GM13976 (cell line): ENCODE results near the gene B3GNT2.
"Not testable (repeated sequence)": the region's sequence is repeated elsewhere in the genome, so short reads cannot be mapped to it uniquely, and the experiment has no call there.

ENCODE experiments used
- DNase-seq: peaks from one replicate; pipeline ENCODE4 v3.0.0; 2012; ENCODE audit warnings: low spot score
- in situ Hi-C: fragments of 300-500 bp; cut with MboI; formaldehyde crosslinking; loops from one replicate; pipeline ENCODE4 v1.12.0; 2022; ENCODE audit warnings: low sequenced_read_pairs, mixed read lengths, inconsistent platforms; ENCODE audit not compliant: unreplicated experiment
- TF ChIP-seq, protein P1 (sequence below): IDR thresholded peaks from 2 replicates; pipeline ENCODE4 v1.5.1; 2012; ENCODE audit warnings: borderline replicate concordance, mild to moderate bottlenecking; ENCODE audit not compliant: insufficient read depth; ENCODE audit errors: extremely low read depth, missing control alignments, control extremely low read depth

B3GNT2 gene

DNA sequence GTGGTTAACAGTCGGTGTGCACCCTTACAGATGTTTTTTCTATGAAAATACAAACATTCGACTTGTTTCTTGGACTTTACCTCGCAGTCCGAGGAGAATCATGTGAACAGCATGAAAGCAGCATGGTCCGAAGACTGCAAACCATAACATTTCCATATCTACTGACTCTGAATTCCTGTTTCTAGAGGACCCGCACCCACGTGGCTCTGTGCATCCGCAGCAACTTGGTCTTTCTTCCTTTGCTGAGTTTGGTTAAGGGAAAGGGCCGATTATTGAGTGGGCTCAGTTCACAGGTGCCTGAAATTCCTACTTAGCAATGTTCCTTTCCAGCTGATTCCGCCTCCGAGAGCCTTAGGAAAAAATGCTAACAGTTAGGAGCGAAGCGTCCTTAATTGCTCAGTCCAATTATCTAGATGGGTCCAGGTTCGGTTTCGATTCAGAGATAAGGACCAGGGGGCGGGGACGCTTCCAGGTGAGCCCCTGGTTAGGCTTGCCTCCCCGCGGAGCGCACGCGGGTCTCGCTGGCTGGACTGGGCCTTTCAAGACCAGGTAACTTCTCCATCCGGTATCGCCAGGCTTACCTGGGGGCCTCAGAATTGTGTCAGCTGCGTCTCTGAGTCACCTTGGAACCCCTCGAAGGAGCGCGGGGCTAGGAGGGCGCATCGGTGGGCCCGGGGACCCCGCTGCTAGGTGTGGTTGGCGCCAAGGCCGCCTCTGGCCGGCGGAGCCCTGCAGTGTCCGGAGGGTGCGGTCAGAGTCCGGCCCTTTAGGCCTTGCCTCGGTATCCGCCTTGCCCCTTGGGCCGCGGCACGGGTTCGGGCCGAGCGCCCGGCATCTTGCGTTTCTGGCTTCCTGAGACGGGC, 1.1 kb upstream of the B3GNT2 start:
- no peak for DNase-seq
- in situ Hi-C loops = no loop called here
- TF ChIP-seq, protein P1, sequence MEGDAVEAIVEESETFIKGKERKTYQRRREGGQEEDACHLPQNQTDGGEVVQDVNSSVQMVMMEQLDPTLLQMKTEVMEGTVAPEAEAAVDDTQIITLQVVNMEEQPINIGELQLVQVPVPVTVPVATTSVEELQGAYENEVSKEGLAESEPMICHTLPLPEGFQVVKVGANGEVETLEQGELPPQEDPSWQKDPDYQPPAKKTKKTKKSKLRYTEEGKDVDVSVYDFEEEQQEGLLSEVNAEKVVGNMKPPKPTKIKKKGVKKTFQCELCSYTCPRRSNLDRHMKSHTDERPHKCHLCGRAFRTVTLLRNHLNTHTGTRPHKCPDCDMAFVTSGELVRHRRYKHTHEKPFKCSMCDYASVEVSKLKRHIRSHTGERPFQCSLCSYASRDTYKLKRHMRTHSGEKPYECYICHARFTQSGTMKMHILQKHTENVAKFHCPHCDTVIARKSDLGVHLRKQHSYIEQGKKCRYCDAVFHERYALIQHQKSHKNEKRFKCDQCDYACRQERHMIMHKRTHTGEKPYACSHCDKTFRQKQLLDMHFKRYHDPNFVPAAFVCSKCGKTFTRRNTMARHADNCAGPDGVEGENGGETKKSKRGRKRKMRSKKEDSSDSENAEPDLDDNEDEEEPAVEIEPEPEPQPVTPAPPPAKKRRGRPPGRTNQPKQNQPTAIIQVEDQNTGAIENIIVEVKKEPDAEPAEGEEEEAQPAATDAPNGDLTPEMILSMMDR = no peak

DNA sequence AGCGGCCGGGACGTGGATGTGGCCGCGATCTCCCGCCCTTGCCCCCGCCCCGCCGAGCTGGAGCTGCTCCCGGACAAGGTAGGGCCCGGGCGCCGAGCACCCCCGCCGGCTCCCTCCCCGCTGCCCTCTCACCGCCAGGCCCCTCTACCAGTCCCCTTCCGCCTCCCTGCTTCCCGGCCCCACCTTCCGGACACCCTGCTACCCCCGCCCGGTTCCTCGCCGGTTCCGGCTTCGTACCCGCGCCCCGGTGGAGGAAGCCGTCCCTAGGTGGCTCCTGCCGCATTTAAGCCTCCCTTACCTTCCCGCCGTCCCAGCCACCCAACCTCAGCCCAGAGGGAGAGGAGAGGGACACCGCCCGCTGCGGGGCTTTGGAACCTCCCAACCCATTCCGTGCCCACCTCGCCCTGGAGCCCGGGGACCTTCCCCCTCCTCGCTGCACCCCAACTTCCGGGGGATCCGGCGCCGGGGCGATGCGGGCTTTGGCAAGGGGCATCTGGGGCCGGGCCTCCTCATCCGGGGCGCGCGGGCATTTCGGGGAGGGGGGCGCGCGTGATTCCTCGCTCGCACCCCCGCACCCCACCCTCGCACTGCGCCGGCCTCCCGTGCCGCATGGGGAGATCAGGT, 475 bp downstream of the B3GNT2 start:
- in situ Hi-C loops = no loop called here
- TF ChIP-seq, protein P1 = no peak
- no peak for DNase-seq

DNA sequence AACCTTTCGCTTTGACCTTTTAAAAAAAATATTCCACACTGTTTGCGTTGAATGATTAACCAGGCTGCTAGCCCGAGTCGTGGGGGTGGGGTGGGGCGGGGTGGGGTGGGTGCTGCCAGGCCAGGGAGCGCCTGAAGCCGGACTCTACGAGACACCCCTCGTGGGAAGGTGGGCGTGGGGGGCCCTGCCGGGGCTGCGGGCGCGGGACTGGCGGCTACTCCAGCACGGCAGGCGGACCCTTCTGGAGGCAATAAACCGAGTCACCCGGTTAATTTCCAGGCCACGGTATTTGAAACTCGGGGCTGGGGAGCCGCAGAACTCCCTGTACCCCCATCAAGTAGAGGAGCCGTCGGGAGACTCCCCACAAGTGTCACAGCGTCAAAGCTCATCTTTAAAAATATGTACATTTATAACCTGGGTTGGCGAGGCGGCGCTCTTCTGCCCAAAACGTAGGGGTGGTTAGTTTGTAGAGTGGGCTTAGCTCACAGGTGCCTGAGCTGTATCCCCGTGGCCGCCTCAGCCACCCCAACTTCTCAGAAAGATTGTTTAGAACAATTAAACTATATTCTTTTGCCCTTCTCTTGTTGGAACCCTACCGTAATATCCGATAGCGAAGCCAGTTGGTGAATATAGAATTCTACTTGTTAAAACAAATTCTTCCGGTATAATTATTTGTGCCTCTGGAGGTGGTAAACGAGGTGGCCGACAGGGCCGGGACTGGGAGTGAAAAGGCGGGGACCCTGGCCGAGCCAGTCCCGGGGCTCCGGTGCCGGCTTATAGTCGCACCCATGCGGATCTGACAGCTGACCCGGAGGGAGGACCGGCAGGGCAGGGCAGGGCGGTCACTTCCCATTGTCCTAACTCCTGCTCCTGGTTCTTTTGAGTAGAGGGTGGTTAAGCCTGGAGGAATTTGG, 1.4 kb downstream of the B3GNT2 start:
- TF ChIP-seq, protein P1 = no peak
- in situ Hi-C loops = no loop called here
- peak; percentile 47 for DNase-seq

DNA sequence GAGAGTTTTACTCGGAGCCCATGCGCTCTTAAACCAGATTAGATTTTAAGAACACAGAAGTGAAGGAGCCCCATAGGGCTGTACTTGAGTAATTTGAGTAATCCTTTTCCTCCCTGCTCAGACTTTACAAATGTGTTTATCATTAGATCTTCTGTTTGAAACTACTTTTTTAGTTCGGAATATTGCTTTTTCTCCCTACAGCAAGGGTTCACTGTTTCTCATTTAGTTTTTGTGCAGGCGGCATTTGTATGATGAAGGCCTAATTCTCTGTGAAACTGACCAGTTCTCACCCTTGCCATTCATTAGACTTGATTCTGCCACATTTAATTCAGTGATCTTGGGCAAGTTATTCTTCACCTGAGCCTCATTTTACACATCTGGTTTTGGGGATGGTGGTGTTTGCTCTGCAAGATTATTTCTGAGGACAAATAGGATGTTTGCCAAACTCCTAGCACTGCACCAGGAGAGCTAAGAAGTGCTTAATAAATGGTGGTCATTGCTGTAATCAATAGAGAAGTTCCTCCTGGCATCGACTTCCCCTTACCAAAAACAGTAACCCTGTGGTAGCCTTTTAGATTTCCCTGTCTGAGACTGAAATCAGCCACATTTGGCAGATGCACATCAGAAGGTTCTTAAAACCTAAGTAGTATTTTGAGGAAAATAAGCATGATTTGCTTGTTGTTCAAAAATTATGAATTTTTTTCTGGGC, 2.2 kb downstream of the B3GNT2 start:
- TF ChIP-seq, protein P1 = no peak
- DNase-seq = no peak
- in situ Hi-C loops = no loop called here

DNA sequence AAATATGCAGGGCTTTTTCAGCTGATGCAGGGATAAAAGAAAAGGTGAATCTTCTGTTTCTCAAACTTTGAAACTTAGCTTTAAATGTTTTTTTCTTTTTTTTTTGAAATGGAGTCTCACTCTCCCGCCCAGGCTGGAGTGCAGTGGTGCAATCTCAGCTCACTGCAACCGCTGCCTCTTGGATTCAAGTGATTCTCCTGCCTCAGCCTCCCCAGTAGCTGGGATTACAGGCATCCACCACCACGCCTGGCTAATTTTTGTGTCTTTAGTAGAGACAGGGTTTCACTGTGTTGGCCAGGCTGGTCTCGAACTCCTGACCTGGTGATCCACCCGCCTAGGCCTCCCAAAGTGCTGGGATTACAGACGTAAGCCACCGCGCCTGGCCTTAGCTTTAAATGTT, 2.9 kb downstream of the B3GNT2 start:
- in situ Hi-C loops, DNase-seq: not testable (repeated sequence)

DNA sequence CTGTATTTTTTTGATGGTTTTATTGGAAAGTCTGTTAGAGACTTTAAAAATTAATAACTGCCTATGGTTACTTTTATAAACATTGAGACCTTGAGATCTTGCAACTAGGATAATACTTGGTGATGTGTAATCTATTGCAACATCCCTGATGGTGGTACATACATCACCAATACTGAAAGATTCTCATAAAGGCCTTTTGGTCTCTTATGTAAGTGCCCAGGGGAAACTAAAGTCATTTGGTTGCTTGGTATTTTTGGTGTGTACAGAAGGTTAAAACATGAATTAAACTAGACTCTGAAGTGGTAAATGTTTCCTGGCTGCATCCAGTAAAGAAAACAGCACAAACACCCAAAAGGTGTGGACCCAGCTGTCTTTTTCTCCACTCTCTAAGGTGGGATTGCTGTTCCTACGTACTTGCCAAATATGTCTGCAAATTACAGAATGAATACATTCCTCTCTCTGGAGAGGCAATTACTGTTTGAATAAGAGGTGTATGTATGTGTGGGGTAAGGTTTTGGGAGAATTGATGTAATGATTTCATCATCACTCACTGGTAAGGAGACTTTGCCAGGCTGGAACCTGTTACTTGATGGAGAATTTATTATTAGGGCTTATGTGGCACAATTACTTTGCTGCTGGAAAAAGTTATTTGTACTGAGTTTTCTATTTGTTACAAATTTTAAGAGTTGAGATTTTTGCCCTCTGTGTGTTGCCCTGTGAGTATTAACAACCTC, 3.6 kb downstream of the B3GNT2 start:
- TF ChIP-seq, protein P1 = no peak
- in situ Hi-C loops = no loop called here
- no peak for DNase-seq
